K562 (cell line): ENCODE data around the gene PARD3B. TPM values are rescaled to one million over a fixed set of nuclear protein-coding genes. Genes with fewer than 3 reads are reported as not detected.

Experiments
- ATAC-seq: fragments of 200-7000 bp; cut with Tn5 transposase; 3 replicates; pipeline ENCODE4 v1.9.1; 2020; ENCODE audit warnings: moderate library complexity
- BruUV-seq: library from RNA; stranded (reverse); fragments of 400-500 nt; replicated peaks from 2 replicates; lab custom pipeline; 2021; lab: Mats Ljungman, UMichigan
- CTCF ChIA-PET: fragments of 300-600 bp; formaldehyde crosslinking; extraction: SDS; loops from one replicate; lab custom pipeline; 2021; ENCODE audit warnings: low intra/inter-chr PET ratio; lab: Yijun Ruan, JAX
- POLR2A ChIA-PET: fragments of 300-600, 350-650 bp; sonication (Branson Sonifier 250); formaldehyde crosslinking; extraction: SDS; loops from one replicate; lab custom pipeline; 2021; ENCODE audit warnings: antibody characterized with exemption, inconsistent platforms; lab: Yijun Ruan, JAX
- DNase-seq, 4 experiments: peaks; one replicate each; pipeline versions ENCODE4 v3.0.0 to v3.0.0-alpha.2; 2011 to 2018; ENCODE audit warnings: low spot score in 3 of 4, mixed read lengths in 3 of 4; ENCODE audit errors: extremely low read depth in 1 of 4
- FAIRE-seq: peaks from 2 replicates; lab custom pipeline; 2011; peaks lifted over from hg19 to GRCh38; lab: Jason Lieb, UNC
- H2AFZ ChIP-seq: 2 replicates; pipeline ENCODE4 v1.6.0; 2011; ENCODE audit warnings: low read depth, low read length, control low read depth, inconsistent platforms
- H3K27ac ChIP-seq: fragments of 200-600 bp; 3 replicates; pipeline ENCODE4 v1.8.0; 2011; ENCODE audit warnings: low read depth, mild to moderate bottlenecking, control low read depth, inconsistent platforms, low read length, moderate library complexity, mixed read lengths; ENCODE audit errors: extremely low read depth
- H3K27me3 ChIP-seq, 2 experiments: fragments of 300-600 bp in 1 of 2; 2 replicates in 1 of 2; 3 replicates in 1 of 2; pipeline versions ENCODE4 v1.6.0 to v1.8.0; 2011; ENCODE audit warnings: inconsistent platforms in 2 of 2, low read length in 2 of 2, mild to moderate bottlenecking in 1 of 2, mixed read lengths in 1 of 2, moderate library complexity in 1 of 2; ENCODE audit not compliant: control insufficient read depth in 2 of 2, insufficient read depth in 2 of 2
- H3K36me3 ChIP-seq: fragments of 300-600 bp; 3 replicates; pipeline ENCODE4 v1.8.0; 2011; ENCODE audit warnings: mild to moderate bottlenecking, low read length, inconsistent platforms; ENCODE audit not compliant: control insufficient read depth, insufficient read depth
- H3K4me1 ChIP-seq, 2 experiments: fragments of 200-600 bp in 1 of 2; replicated peaks in 1 of 2; 2 replicates in 1 of 2; 3 replicates in 1 of 2; pipeline versions ENCODE4 v1.5.1 to v1.8.0; 2011; ENCODE audit warnings: inconsistent platforms in 2 of 2, low read length in 2 of 2, mild to moderate bottlenecking in 1 of 2, mixed read lengths in 1 of 2, moderate library complexity in 1 of 2; ENCODE audit not compliant: control insufficient read depth in 2 of 2, insufficient read depth in 2 of 2
- H3K4me2 ChIP-seq: 2 replicates; pipeline ENCODE4 v1.6.1; 2011; ENCODE audit warnings: low read length, control low read depth, inconsistent platforms, mixed read lengths; ENCODE audit not compliant: insufficient read depth
- H3K4me3 ChIP-seq: fragments of 200-600 bp; sonication (generic), shearing (Covaris generic); 2 replicates; pipeline ENCODE4 v1.5.1; 2016; ENCODE audit warnings: control low read depth, inconsistent platforms
- H3K79me2 ChIP-seq: fragments of 200-600 bp; 3 replicates; pipeline ENCODE4 v1.8.0; 2011; ENCODE audit warnings: low read length, inconsistent platforms; ENCODE audit not compliant: control insufficient read depth, insufficient read depth
- H3K9ac ChIP-seq, 2 experiments: 2 replicates each; pipeline versions ENCODE4 v1.6.0 to v1.6.1; 2011; ENCODE audit warnings: low read depth in 2 of 2, low read length in 2 of 2, control low read depth in 1 of 2, inconsistent platforms in 1 of 2, mild to moderate bottlenecking in 1 of 2, mixed read lengths in 1 of 2; ENCODE audit not compliant: insufficient read depth in 1 of 2
- H3K9me1 ChIP-seq: one replicate; pipeline ENCODE4 v1.6.0; 2011; ENCODE audit warnings: inconsistent platforms, mild to moderate bottlenecking, low read length, moderate library complexity; ENCODE audit not compliant: control insufficient read depth, insufficient read depth
- H3K9me3 ChIP-seq: replicated peaks from 2 replicates; pipeline ENCODE4 v1.5.1; 2011; ENCODE audit warnings: low read depth, low read length, inconsistent platforms; ENCODE audit not compliant: control insufficient read depth, insufficient read depth
- H4K20me1 ChIP-seq: replicated peaks from 2 replicates; pipeline ENCODE4 v1.6.1; 2011; ENCODE audit warnings: low read length, inconsistent platforms, mixed read lengths; ENCODE audit not compliant: control insufficient read depth, insufficient read depth
- ARID1B ChIP-seq: fragments of 450-650 bp; IDR thresholded peaks from 2 replicates; pipeline ENCODE4 v1.6.1; 2016; ENCODE audit warnings: antibody characterized with exemption, mild to moderate bottlenecking, inconsistent platforms
- CEBPB ChIP-seq: fragments of 450-650 bp; IDR thresholded peaks from 2 replicates; pipeline ENCODE4 v1.6.1; 2016; ENCODE audit warnings: missing genetic modification characterization, missing compliant biosample characterization
- EHMT2 ChIP-seq: fragments of 450-650 bp; IDR thresholded peaks from 2 replicates; pipeline ENCODE4 v1.6.1; 2018; ENCODE audit warnings: antibody characterized with exemption
- FOS ChIP-seq: IDR thresholded peaks from 3 replicates; pipeline ENCODE4 v1.6.1; 2011; ENCODE audit not compliant: insufficient read length; ENCODE audit errors: extremely low read depth
- FOXP1 ChIP-seq: sonication (generic); formaldehyde crosslinking; IDR thresholded peaks from 2 replicates; pipeline ENCODE4 v1.8.0; 2022; ENCODE audit warnings: mild to moderate bottlenecking, missing genetic modification reagents
- GMEB1 ChIP-seq: fragments of 250-450 bp; sonication (Bioruptor Pico); IDR thresholded peaks from 2 replicates; pipeline ENCODE4 v1.4.0; 2020; ENCODE audit warnings: mild to moderate bottlenecking
- HBP1 ChIP-seq: fragments of 450-650 bp; formaldehyde crosslinking; IDR thresholded peaks from 2 replicates; pipeline ENCODE4 v1.4.0; 2022; ENCODE audit warnings: missing genetic modification characterization
- JUN ChIP-seq, 2 experiments: sonication (generic) in 1 of 2; formaldehyde crosslinking in 1 of 2; IDR thresholded peaks; 2 replicates each; pipeline versions ENCODE4 v1.6.1 to v1.8.0; 2012 to 2022; ENCODE audit warnings: borderline replicate concordance in 2 of 2, mild to moderate bottlenecking in 2 of 2, improper control_type of control experiment in 1 of 2, low read depth in 1 of 2, low read length in 1 of 2, missing genetic modification reagents in 1 of 2
- MCM7 ChIP-seq, 2 experiments: fragments of 450-650 bp; IDR thresholded peaks; 2 replicates each; pipeline ENCODE4 v1.6.1; 2016 to 2018
- MEIS2 ChIP-seq: fragments of 450-650 bp; IDR thresholded peaks from 2 replicates; pipeline ENCODE4 v1.6.1; 2014; ENCODE audit warnings: mild to moderate bottlenecking; ENCODE audit not compliant: partially characterized antibody
- NCOA4 ChIP-seq: fragments of 450-650 bp; IDR thresholded peaks from 2 replicates; pipeline ENCODE4 v1.6.1; 2018; ENCODE audit warnings: mild to moderate bottlenecking; ENCODE audit not compliant: partially characterized antibody
- PKNOX1 ChIP-seq: fragments of 450-650 bp; IDR thresholded peaks from 2 replicates; pipeline ENCODE4 v1.6.1; 2016
- SMARCA4 ChIP-seq: fragments of 450-650 bp; IDR thresholded peaks from 2 replicates; pipeline ENCODE4 v1.6.1; 2016
- TRIM24 ChIP-seq, 2 experiments: fragments of 450-650 bp; IDR thresholded peaks; 2 replicates each; pipeline ENCODE4 v1.6.1; 2016
- ZNF561 ChIP-seq: fragments of 450-650 bp; formaldehyde crosslinking; conservative IDR thresholded peaks from 2 replicates; pipeline ENCODE4 v1.4.0; 2020; ENCODE audit warnings: mild to moderate bottlenecking, moderate library complexity
- ZSCAN29 ChIP-seq: fragments of 450-650 bp; IDR thresholded peaks from 2 replicates; pipeline ENCODE4 v1.6.1; 2017
- WGBS: fragments of 100-300 bp; shearing (Covaris generic); methylation state at CpG from one replicate; pipeline ENCODE4 v1.1.6; 2016; ENCODE audit warnings: low coverage, mixed read lengths; ENCODE audit not compliant: insufficient coverage; ENCODE audit errors: missing lambda C conversion rate; 5-methylcytosine and 5-hydroxymethylcytosine counted together
- in situ Hi-C: fragments of 300-500 bp; cut with MboI; formaldehyde crosslinking; loops from 4 replicates; pipeline ENCODE4 v1.15.0; 2018; ENCODE audit warnings: inconsistent platforms, mixed read lengths
- intact Hi-C: fragments of 100-400 bp; cut with micrococcal nuclease; formaldehyde crosslinking; loops from 2 replicates; pipeline ENCODE4 v1.14.2; 2022
- polyA plus RNA-seq, 8 experiments: library from polyadenylated mRNA; depleted of rRNA in 4 of 8; stranded (reverse) in 5 of 8; unstranded in 3 of 8; fragments of >200 nt; fragmentation: Nextera tagmentation in 2 of 8; fragmentation: Illumina TruSeq in 1 of 8; extraction: Ambion mirVana in 2 of 8; extraction: Trizol in 1 of 8; gene quantifications; 2 replicates each; pipeline versions ENCODE4 v1.2.1 to v1.2.3, GENCODE V29; 2011 to 2014; ENCODE audit warnings: inconsistent platforms in 1 of 8, missing spikeins in 1 of 8
- total RNA-seq, 7 experiments: library from RNA; depleted of rRNA in 6 of 7; stranded (reverse); fragments of >200 nt in 6 of 7; fragmentation: Illumina TruSeq in 2 of 7; extraction: Trizol in 2 of 7; gene quantifications; 2 replicates each; pipeline versions ENCODE4 v1.2.1 to v1.2.3, GENCODE V29; 2011 to 2021; ENCODE audit warnings: low replicate concordance in 1 of 7
- TF ChIP-seq, protein P1 (sequence below): fragments of 250-450 bp; sonication (Bioruptor Pico); IDR thresholded peaks from 2 replicates; pipeline ENCODE4 v1.5.0; 2020; ENCODE audit warnings: mild to moderate bottlenecking, borderline replicate concordance

PARD3B gene
- total and polyA plus RNA-seq, 9 of the 15 experiments (the other 6 are each of a cell fraction or from before 2014, with no cell fraction given): 0.15 to 3.0 (median 1.1) TPM

- TF ChIP-seq HBP1 (CRISPR knock-in tag): no peak
- peak; percentile 27; the same call in 1 of the 2 replicates for TF ChIP-seq CEBPB (tag)
- peak; percentile 11; the same call in 1 of the 2 replicates for TF ChIP-seq ARID1B
- peak; percentile 68 for TF ChIP-seq PKNOX1
- TF ChIP-seq JUN (IDR thresholded peaks at IDR 0.05; ENCODE audit: borderline replicate concordance, low read depth, low read length): no peak
- no peak for TF ChIP-seq JUN (CRISPR knock-in tag; IDR thresholded peaks at IDR 0.05; ENCODE audit: borderline replicate concordance)
- peak; percentile 84 for TF ChIP-seq MEIS2
- peak in 1 of 2 experiments; percentile 66; a peak in 1 of 4 replicates for TF ChIP-seq TRIM24 (IDR thresholded peaks at IDR 0.05)
- TF ChIP-seq FOXP1 (CRISPR knock-in tag): no peak
- TF ChIP-seq, all 486 proteins: peak for 10
These were observed 690.2 kb downstream of the PARD3B start (continued) for GRCh38 chr2:205235434-205235833.

DNA sequence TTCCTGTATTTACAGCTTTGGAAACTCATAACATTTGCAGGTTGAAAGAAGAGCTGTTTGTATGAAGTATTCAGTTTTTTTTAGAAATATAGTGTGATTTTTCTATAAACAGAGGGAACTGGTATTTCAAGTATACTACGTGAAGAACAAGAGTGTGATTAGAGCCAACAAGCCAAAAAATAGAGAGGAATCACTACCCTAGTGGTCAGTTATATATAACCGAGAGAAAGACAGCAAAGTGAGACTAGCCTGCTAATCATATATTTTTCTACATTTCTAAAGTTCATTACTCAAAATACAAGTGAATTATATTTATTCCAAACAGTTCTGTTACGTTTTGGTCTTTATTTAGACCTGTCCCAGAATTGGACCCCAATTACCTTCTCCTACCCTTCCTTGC lies 692.2 kb downstream of the PARD3B start:
- intact Hi-C loops (no loop called here), in situ Hi-C loops (no loop called here)
- no peaks in the 10 kb centered on the region for H3K27me3 ChIP-seq
- no peaks in the 10 kb centered on the region for H3K9me3 ChIP-seq
- H2AFZ ChIP-seq: no peak overlapping the region
- no peak overlapping the region for H3K4me2 ChIP-seq
- WGBS: 31% methylated on average over 3 of the region's 3 CpGs
- no peak overlapping the region for H3K27ac ChIP-seq
- ChIA-PET POLR2A (no interaction called here), CTCF (no interaction called here)
- FAIRE-seq: no peak
- no peaks in the 10 kb centered on the region for H3K4me1 ChIP-seq
- BruUV-seq: no TSS peak
- no peaks in the 10 kb centered on the region for H3K9me1 ChIP-seq
- H3K4me3 ChIP-seq: no peak overlapping the region
- DNase-seq: no peak
- no peaks in the 10 kb centered on the region for H3K36me3 ChIP-seq
- no peak for ATAC-seq
- H3K9ac ChIP-seq: no peak overlapping the region
- H3K79me2 ChIP-seq: no peaks in the 10 kb centered on the region
- no peaks in the 10 kb centered on the region for H4K20me1 ChIP-seq
- TF ChIP-seq GMEB1 (no peak), SMARCA4 (no peak), ZSCAN29 (no peak), FOS (no peak), MCM7 (IDR thresholded peaks at IDR 0.05) (no peak), ZNF561 (CRISPR knock-in tag) (no peak), NCOA4 (no peak), EHMT2 (no peak)
- TF ChIP-seq, protein P1, sequence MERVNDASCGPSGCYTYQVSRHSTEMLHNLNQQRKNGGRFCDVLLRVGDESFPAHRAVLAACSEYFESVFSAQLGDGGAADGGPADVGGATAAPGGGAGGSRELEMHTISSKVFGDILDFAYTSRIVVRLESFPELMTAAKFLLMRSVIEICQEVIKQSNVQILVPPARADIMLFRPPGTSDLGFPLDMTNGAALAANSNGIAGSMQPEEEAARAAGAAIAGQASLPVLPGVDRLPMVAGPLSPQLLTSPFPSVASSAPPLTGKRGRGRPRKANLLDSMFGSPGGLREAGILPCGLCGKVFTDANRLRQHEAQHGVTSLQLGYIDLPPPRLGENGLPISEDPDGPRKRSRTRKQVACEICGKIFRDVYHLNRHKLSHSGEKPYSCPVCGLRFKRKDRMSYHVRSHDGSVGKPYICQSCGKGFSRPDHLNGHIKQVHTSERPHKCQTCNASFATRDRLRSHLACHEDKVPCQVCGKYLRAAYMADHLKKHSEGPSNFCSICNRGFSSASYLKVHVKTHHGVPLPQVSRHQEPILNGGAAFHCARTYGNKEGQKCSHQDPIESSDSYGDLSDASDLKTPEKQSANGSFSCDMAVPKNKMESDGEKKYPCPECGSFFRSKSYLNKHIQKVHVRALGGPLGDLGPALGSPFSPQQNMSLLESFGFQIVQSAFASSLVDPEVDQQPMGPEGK (CRISPR knock-in tag): no peak
